Amniotic stem cell (primary cell): ENCODE measurements around the gene TRPM2.
"Not testable (repeated sequence)": the region's sequence is repeated elsewhere in the genome, so short reads cannot be mapped to it uniquely, and the experiment has no call there.

Experiments used
- DNase-seq: peaks from one replicate; lab custom pipeline; 2025; lab: John Stamatoyannopoulos, UW

The TRPM2 gene

GRCh38 chr21:44397431-44398031 lies 44.1 kb downstream of the TRPM2 start:
- DNase-seq: no peak

DNA sequence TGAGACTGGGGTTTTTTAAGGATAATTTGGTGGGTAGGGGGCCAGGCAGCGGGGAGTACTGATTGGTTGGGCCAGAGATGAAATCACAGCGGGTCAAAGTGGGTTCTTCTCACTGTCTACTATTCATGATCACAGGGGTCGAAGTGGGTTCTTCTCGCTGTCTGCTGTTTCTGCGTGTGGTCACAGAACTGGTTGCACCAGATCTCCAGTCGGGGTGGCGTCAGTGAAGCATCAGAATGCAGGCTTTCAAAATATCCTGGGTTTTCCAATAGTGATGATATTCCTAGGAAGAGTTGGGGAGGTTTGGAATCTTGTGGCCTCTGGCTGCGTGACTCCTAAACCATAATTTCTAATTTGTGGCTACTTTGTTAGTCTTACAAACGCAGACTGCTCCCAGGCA lies 45.1 kb downstream of the TRPM2 start:
- no peak for DNase-seq

GRCh38 chr21:44399151-44399954 lies 45.9 kb downstream of the TRPM2 start:
- DNase-seq: no peak

GRCh38 chr21:44399955-44400790 lies 46.8 kb downstream of the TRPM2 start:
- DNase-seq: no peak

GRCh38 chr21:44400791-44401385 lies 47.5 kb downstream of the TRPM2 start:
- DNase-seq: no peak

- DNase-seq: no peak
Measured at GRCh38 chr21:44401386-44402160, 48.2 kb downstream of the TRPM2 start.

DNA sequence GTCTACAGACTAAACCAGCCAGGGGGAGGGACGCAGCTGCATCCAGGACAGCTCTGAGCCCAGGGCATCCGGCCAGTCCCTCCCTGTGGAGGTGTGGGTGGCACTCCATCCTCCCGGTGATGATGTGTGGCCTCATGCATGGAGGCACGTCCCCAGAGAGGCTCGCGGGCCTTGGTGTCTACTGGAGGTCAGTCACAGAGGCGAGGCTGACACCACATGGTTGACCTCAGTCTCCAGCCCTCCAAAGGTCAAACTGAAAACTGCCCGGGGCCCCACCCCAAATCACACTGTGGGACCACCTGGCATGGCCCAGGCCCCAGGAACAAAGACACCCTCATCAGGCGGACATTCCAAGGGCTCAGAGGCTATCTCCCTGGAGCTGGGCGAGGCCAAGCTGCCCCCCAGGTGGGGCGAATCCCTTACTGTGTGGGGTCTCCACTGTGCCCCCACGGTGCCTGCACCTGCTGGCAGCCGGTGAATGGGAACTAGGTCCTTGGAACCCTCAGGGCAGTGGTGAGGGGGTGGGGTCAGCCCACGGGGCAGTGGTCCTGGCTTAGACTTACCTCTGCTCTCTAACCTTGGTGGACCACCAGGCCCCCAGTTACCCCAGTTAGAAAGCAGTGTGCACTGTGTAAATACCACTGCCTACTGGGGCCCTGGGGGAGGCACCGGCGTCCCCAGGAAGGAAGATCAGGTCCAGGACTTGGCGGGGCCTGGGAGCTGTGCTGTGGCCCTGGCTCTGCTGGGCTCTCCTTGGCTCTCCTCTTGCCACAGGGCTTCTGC lies 49.1 kb downstream of the TRPM2 start:
- no peak for DNase-seq

GRCh38 chr21:44403106-44404020 lies 49.9 kb downstream of the TRPM2 start:
- no peak for DNase-seq

GRCh38 chr21:44404482-44404881 lies 51.1 kb downstream of the TRPM2 start:
- DNase-seq: not testable (repeated sequence)

DNA sequence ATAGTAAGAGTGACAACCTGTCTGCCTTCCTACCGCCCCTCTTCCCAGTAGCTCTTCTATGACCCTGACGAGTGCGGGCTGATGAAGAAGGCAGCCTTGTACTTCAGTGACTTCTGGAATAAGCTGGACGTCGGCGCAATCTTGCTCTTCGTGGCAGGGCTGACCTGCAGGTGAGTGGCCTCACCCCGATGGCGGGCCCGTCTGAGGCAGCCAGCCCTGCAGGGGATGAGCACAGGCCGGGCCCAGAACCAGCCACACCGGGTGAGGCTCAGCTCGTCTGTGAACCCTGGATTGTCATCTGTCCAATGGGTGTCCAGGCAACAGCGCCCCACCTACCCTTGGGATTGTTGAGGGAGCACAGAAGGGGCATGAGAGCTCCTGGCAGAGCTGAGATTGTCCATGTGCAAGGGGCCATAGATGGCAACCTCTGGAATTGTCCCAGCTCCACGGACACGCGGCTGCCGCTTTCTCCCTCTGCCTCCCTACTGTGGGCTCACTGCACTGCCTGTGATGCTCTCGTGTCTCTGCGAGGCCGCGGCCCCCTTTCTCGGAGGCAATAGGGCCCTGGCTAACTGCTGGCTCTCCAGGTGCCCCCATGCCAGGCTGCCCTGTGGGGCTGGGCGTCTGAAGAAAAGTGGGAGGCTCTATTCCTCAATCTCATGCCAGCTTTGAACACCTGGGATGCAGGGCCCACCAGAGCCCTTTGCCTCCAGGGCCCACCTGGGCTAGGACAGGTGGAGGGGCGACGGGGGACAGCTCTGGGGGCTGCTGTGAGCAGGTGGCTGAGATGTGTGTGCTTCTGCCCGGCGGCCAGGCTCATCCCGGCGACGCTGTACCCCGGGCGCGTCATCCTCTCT lies 51.9 kb downstream of the TRPM2 start:
- no peak for DNase-seq

DNA sequence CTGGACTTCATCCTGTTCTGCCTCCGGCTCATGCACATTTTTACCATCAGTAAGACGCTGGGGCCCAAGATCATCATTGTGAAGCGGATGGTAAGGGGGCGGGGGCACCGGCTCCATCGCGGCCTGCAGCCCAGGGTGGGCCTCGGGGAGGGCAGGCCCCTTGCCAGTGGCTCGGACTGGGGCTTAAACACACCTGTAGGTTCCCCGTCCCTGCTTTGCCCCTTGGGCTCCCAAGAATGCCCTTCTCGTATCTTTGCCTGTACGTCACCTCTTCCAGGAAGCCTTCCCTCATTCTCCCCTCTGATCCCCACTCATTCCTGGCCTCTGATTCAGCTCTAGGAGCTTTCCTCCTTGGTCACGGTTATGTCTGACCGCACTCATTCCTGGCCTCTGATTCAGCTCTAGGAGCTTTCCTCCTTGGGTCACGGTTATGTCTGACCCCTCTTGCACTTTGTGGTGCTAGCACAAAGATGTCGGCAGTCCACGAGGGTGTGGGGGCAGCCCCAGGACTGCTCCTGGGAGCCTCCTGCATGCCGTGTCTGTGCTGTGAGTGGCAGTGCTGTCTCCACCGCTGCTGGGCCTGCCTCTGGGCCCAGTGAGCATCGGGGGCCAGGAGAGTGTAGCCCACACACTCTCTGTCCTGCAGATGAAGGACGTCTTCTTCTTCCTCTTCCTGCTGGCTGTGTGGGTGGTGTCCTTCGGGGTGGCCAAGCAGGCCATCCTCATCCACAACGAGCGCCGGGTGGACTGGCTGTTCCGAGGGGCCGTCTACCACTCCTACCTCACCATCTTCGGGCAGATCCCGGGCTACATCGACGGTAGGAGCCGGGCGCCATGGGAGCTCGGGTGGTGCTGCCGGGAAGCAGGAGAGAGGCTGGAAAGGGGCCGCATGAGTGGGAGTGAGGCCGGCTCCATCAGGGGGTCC lies 52.8 kb downstream of the TRPM2 start:
- no peak for DNase-seq

DNA sequence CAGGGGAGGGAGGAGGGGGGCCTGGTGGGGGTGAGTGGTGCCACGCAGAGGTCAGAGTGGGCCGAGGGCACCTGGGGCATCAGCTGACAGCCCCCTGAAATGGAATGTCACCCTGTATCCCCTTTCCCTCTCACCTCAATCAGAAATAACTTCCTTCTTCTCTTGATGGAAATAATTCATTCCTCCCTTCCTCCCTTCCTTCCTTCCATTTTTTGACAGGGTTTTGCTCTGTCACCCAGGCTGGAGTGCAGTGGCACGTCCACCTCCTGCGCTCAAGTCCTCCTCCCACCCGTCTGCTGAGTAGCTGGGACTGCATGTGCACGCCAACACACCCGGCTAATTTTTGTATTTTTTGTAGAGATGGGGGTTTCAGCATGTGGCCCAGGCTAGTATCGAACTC lies 53.5 kb downstream of the TRPM2 start:
- no peak for DNase-seq

DNA sequence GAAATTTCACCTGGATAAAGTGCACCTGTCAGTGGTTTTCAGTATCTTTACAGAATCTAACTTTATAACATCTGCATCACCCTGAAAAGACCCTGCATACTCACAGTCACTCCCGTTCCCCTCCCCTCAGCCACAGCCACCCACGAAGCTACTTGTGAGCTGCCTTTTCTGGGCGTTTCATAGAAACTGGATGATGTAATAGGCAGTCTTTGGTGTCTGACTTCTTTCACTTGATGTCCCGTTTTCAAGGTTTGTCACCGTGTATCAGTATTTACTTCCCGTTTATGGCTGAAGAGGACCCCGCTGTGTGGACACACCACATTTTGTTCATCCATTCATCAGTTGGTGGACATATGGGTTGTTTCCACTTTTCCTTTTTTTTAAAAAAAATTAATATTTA lies 54.1 kb downstream of the TRPM2 start:
- DNase-seq: no peak

DNA sequence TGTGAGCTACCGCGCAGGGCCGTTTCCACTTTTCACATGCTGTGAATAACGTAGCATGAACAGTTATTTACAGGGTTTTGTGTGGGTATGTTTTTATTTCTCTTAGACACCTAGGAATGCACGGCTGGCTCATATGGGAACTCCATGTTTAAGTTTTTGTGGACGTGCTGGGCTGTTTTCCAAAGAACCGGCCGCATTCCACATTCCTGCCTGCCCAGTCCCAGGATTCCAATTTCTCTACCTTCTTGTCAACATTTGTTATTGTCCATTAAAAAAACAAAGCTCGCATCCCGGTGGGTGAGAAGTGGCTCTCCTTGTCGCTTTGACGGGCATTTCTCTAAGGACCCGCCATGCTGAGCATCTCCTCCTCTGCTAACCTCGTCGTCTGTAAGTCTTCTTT lies 54.8 kb downstream of the TRPM2 start:
- DNase-seq: no peak

DNA sequence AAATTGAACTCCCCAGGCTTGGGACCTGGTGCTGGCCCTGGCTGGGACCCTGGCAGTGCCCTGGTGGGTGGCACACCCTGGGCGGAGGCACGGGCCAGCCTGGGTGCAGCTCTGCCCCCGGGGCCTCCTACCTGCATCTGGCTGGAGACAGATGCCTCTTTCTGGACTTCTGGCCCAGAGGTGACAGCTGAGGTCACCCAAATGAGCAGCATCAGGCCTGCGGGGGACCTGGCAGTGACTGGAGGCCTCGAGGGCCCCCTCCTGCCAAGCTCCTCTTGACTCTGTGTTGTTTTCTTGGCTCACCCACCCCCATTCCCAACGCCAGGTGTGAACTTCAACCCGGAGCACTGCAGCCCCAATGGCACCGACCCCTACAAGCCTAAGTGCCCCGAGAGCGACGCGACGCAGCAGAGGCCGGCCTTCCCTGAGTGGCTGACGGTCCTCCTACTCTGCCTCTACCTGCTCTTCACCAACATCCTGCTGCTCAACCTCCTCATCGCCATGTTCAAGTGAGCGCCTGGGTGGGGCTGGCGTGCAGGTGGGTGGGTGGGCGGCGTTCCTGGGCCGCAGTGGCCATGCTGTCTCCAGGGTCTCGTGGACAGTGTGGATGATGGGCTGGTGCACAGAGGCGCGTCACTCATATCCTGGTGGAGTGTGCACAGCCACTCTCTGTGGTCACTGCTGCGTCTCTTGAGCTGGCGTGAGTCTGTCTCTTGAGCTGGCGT lies 60.3 kb downstream of the TRPM2 start:
- no peak for DNase-seq

DNA sequence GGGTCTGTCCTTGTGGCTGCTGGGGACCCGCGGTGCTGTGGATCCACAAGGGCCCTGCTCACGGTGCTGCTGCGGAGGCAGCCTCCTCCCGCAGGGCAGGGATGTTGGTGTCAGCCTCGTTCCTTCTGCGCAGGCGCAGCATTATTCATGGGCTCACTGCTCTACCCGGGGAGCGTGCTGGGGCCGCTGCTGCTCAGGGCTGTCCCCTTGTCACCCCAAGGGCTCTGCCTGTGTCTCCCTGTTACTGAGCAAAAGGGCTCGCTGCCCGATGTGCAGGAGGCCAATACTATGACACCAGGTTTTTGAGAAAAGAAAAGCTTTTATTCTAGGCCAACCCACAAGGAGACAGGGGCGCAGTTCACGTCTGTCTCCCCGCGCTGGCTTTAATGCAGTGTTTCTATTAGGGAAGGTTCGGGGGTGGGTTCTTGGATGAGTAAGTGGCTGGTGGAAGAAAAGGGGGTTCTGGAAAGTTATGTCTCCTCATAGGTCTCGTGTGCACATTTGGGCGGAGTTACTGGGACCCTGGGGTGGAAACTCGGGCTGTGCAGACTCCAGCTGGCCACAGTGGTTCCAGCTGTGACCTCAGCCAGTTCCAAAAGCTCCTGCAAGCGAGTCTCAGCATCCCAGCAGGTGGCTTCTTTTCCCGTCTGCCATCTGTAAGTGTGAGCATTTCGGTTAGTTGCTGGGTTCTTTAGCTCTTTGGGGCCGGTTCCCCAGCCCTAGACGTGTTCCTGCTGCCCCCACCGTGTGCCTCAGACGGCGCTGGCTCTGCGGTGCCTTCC lies 61.1 kb downstream of the TRPM2 start:
- no peak for DNase-seq
